Ishikawa (cell line): ENCODE measurements around the gene IMPA2.

Experiments
- CEBPB ChIP-seq: IDR thresholded peaks from 2 replicates; pipeline ENCODE4 v1.6.1; 2012
- CREB1 ChIP-seq: IDR thresholded peaks from 2 replicates; pipeline ENCODE4 v1.6.1; 2012; ENCODE audit warnings: low read depth
- EGR1 ChIP-seq: IDR thresholded peaks from 2 replicates; pipeline ENCODE4 v1.6.1; 2012
- EP300 ChIP-seq: IDR thresholded peaks from 2 replicates; pipeline ENCODE4 v1.6.1; 2012; ENCODE audit warnings: borderline replicate concordance
- FOXM1 ChIP-seq: IDR thresholded peaks from 2 replicates; pipeline ENCODE4 v1.6.1; 2012; ENCODE audit warnings: low read depth, borderline replicate concordance
- MAX ChIP-seq: IDR thresholded peaks from 2 replicates; pipeline ENCODE4 v1.6.1; 2012
- NFIC ChIP-seq: IDR thresholded peaks from 2 replicates; pipeline ENCODE4 v1.6.1; 2012
- RAD21 ChIP-seq: IDR thresholded peaks from 2 replicates; pipeline ENCODE4 v1.6.1; 2012; ENCODE audit warnings: low read depth
- TAF1 ChIP-seq: IDR thresholded peaks from 2 replicates; pipeline ENCODE4 v1.6.1; 2012; ENCODE audit warnings: low read depth, mild to moderate bottlenecking
- TCF12 ChIP-seq: IDR thresholded peaks from 2 replicates; pipeline ENCODE4 v1.6.1; 2012; ENCODE audit warnings: low read depth
- TEAD4 ChIP-seq: IDR thresholded peaks from 2 replicates; pipeline ENCODE4 v1.6.1; 2012
- YY1 ChIP-seq: IDR thresholded peaks from 2 replicates; pipeline ENCODE4 v1.6.1; 2012; ENCODE audit warnings: low read depth
- ZBTB7A ChIP-seq: IDR thresholded peaks from 2 replicates; pipeline ENCODE4 v1.6.1; 2012; ENCODE audit warnings: low read depth
- TF ChIP-seq, protein P1 (sequence below): IDR thresholded peaks from 2 replicates; pipeline ENCODE4 v1.6.1; 2012
- TF ChIP-seq, protein P2 (sequence below): IDR thresholded peaks from 2 replicates; pipeline ENCODE4 v1.6.1; 2012; ENCODE audit warnings: low read depth, mild to moderate bottlenecking

Gene IMPA2

GRCh38 chr18:11975723-11976122, 5.6 kb upstream of the IMPA2 start:
- no peak for TF ChIP-seq CEBPB
- TF ChIP-seq CREB1 = no peak
- TF ChIP-seq EP300 = no peak
- no peak for TF ChIP-seq EGR1
- no peak for TF ChIP-seq RAD21
- TF ChIP-seq, protein P1, sequence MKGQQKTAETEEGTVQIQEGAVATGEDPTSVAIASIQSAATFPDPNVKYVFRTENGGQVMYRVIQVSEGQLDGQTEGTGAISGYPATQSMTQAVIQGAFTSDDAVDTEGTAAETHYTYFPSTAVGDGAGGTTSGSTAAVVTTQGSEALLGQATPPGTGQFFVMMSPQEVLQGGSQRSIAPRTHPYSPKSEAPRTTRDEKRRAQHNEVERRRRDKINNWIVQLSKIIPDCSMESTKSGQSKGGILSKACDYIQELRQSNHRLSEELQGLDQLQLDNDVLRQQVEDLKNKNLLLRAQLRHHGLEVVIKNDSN = no peak
- no peak for TF ChIP-seq MAX

GRCh38 chr18:11976315-11977152, 4.8 kb upstream of the IMPA2 start:
- TF ChIP-seq EGR1 (no peak), CEBPB (no peak), TCF12 (no peak), NFIC (no peak), EP300 (no peak), ZBTB7A (no peak), YY1 (no peak), CREB1 (no peak), FOXM1 (no peak), RAD21 (no peak), MAX (no peak), TAF1 (no peak), TEAD4 (no peak)
- TF ChIP-seq, protein P2, sequence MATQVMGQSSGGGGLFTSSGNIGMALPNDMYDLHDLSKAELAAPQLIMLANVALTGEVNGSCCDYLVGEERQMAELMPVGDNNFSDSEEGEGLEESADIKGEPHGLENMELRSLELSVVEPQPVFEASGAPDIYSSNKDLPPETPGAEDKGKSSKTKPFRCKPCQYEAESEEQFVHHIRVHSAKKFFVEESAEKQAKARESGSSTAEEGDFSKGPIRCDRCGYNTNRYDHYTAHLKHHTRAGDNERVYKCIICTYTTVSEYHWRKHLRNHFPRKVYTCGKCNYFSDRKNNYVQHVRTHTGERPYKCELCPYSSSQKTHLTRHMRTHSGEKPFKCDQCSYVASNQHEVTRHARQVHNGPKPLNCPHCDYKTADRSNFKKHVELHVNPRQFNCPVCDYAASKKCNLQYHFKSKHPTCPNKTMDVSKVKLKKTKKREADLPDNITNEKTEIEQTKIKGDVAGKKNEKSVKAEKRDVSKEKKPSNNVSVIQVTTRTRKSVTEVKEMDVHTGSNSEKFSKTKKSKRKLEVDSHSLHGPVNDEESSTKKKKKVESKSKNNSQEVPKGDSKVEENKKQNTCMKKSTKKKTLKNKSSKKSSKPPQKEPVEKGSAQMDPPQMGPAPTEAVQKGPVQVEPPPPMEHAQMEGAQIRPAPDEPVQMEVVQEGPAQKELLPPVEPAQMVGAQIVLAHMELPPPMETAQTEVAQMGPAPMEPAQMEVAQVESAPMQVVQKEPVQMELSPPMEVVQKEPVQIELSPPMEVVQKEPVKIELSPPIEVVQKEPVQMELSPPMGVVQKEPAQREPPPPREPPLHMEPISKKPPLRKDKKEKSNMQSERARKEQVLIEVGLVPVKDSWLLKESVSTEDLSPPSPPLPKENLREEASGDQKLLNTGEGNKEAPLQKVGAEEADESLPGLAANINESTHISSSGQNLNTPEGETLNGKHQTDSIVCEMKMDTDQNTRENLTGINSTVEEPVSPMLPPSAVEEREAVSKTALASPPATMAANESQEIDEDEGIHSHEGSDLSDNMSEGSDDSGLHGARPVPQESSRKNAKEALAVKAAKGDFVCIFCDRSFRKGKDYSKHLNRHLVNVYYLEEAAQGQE = no peak
- TF ChIP-seq, protein P1 = no peak

DNA sequence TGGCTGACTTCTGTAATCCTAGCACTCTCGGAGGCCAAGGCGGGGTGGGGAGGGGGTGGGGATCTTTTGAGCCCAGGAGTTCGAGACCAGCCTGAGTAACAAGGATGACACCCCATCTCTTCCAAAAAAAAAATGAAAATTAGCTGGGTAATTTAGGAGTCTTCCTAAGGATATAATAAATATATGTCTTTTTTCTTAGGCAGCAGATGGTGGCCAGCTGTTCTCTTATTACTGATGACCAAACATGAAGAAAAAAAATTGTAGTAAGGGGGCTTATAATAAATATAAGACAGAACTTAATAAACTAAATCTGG, 4.2 kb upstream of the IMPA2 start:
- no peak for TF ChIP-seq FOXM1
- TF ChIP-seq TCF12 = no peak
- no peak for TF ChIP-seq TEAD4
- TF ChIP-seq CEBPB = no peak
- TF ChIP-seq, protein P2 = no peak
- no peak for TF ChIP-seq RAD21
- no peak for TF ChIP-seq CREB1
- no peak for TF ChIP-seq YY1
- no peak for TF ChIP-seq TAF1

DNA sequence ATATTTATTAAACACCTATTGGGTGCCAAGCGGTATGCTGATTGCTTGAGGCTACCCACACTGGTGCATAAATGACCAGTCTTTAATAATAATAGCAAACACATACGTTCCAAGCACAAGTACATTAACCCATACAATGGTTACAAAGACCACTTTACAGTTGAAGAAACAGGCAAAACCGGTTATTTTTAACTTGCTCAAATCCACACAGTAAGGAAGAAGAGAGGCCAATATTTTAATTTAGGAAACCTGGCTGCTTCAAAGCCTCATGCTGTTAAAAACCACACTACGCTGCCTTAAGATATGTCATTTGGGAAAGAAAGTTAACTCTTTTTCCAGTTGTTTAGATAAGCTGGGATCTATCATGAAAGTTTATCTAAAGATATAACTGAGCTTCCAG, 2.4 kb upstream of the IMPA2 start:
- TF ChIP-seq RAD21 (no peak), CREB1 (no peak), ZBTB7A (no peak), YY1 (no peak), EP300 (no peak), CEBPB (no peak), TEAD4 (no peak), TCF12 (no peak)
- TF ChIP-seq, protein P1 = no peak

- TF ChIP-seq TAF1 (no peak), EP300 (no peak), NFIC (0 out of 2 replicates have a peak, but pooled peaks have one; percentile 9), MAX (no peak)
- TF ChIP-seq, protein P2 = no peak
These were observed 1.2 kb upstream of the IMPA2 start for GRCh38 chr18:11980163-11980493.
